ENCODE data around the gene PLEKHA7. TPM values are rescaled to one million over a fixed set of nuclear protein-coding genes. Genes with fewer than 3 reads are reported as not detected.

PLEKHA7 gene
- total RNA-seq, 1 donor from 2014 or later: 77.1 TPM

GRCh38 chr11:16812274-16812673, 201.9 kb downstream of the PLEKHA7 start:
- no peaks in the 10 kb centered on the region for H3K9me3 Mint-ChIP-seq (ENCODE audit: low read depth)
- DNase-seq (ENCODE audit: low spot score, unreplicated experiment): no peak
- peaks cover 14% of the 10 kb centered on the region for H3K4me1 Mint-ChIP-seq (ENCODE audit: low read depth)
- H3K27ac Mint-ChIP-seq: peak overlapping the region; percentile 90
- no peak for TF ChIP-seq CTCF (IDR thresholded peaks at IDR 0.05; ENCODE audit: unreplicated experiment)
- H3K4me3 Mint-ChIP-seq (ENCODE audit: low read depth): peak overlapping the region; percentile 5
- H3K27me3 Mint-ChIP-seq: no peaks in the 10 kb centered on the region
- H3K36me3 Mint-ChIP-seq (ENCODE audit: insufficient read depth): peaks cover 37% of the 10 kb centered on the region

GRCh38 chr11:16811136-16812020, 202.8 kb downstream of the PLEKHA7 start:
- Mint-ChIP-seq H3K36me3 (ENCODE audit: insufficient read depth) (peaks cover 40% of the 10 kb centered on the region), H3K4me1 (ENCODE audit: low read depth) (peaks cover 14% of the 10 kb centered on the region), H3K27me3 (no peaks in the 10 kb centered on the region), H3K27ac (no peak overlapping the region), H3K9me3 (ENCODE audit: low read depth) (no peaks in the 10 kb centered on the region), H3K4me3 (ENCODE audit: low read depth) (no peak overlapping the region)
- DNase-seq (ENCODE audit: low spot score, unreplicated experiment): no peak
- TF ChIP-seq CTCF (IDR thresholded peaks at IDR 0.05; ENCODE audit: unreplicated experiment): no peak

GRCh38 chr11:16809886-16810668, 204.1 kb downstream of the PLEKHA7 start:
- Mint-ChIP-seq H3K4me1 (ENCODE audit: low read depth) (peaks cover 14% of the 10 kb centered on the region), H3K9me3 (ENCODE audit: low read depth) (no peaks in the 10 kb centered on the region), H3K4me3 (ENCODE audit: low read depth) (no peak overlapping the region), H3K27ac (peak overlapping the region; percentile 35), H3K36me3 (ENCODE audit: insufficient read depth) (peaks cover 36% of the 10 kb centered on the region), H3K27me3 (no peaks in the 10 kb centered on the region)
- no peak for TF ChIP-seq CTCF (IDR thresholded peaks at IDR 0.05; ENCODE audit: unreplicated experiment)
- no peak for DNase-seq (ENCODE audit: low spot score, unreplicated experiment)

- H3K4me1 Mint-ChIP-seq (ENCODE audit: low read depth): peaks cover 6% of the 10 kb centered on the region
These were observed 206.9 kb downstream of the PLEKHA7 start for GRCh38 chr11:16807306-16807705.

More at GRCh38 chr11:16807306-16807705, 206.9 kb downstream of the PLEKHA7 start:
- no peak for TF ChIP-seq CTCF (IDR thresholded peaks at IDR 0.05; ENCODE audit: unreplicated experiment)
- H3K27ac Mint-ChIP-seq: no peak overlapping the region
- H3K27me3 Mint-ChIP-seq: no peaks in the 10 kb centered on the region
- peaks cover 29% of the 10 kb centered on the region for H3K36me3 Mint-ChIP-seq (ENCODE audit: insufficient read depth)
- DNase-seq (ENCODE audit: low spot score, unreplicated experiment): no peak
- H3K4me3 Mint-ChIP-seq (ENCODE audit: low read depth): no peak overlapping the region
- no peaks in the 10 kb centered on the region for H3K9me3 Mint-ChIP-seq (ENCODE audit: low read depth)
